Lower lobe of right lung (tissue), 2 donors: ENCODE results near the gene ZBTB12. TPM values are rescaled to one million over a fixed set of nuclear protein-coding genes. Genes with fewer than 3 reads are reported as not detected.

Experiments used
- ATAC-seq, 2 donors: fragments of 200-7000 bp; cut with Tn5 transposase; one replicate each; pipeline ENCODE4 v1.9.1; 2020 to 2022; ENCODE audit warnings: mild to moderate bottlenecking in 2 of 2, moderate library complexity in 2 of 2
- DNase-seq: peaks from one replicate; pipeline ENCODE4 v3.0.0-alpha.2; 2020
- H3K27ac ChIP-seq: fragments of 200-600 bp; one replicate; pipeline ENCODE4 v1.8.0; 2022
- H3K27me3 ChIP-seq: fragments of 200-600 bp; one replicate; pipeline ENCODE4 v1.8.0; 2022; ENCODE audit warnings: low read depth
- H3K36me3 ChIP-seq: fragments of 200-600 bp; one replicate; pipeline ENCODE4 v1.8.0; 2022; ENCODE audit warnings: mild to moderate bottlenecking
- H3K4me1 ChIP-seq: fragments of 200-600 bp; one replicate; pipeline ENCODE4 v1.8.0; 2022
- H3K4me3 ChIP-seq: fragments of 200-600 bp; one replicate; pipeline ENCODE4 v1.8.0; 2022; ENCODE audit warnings: mild to moderate bottlenecking
- H3K9me3 ChIP-seq: fragments of 200-600 bp; one replicate; pipeline ENCODE4 v1.8.0; 2022
- CTCF ChIP-seq: fragments of 200-600 bp; IDR thresholded peaks from one replicate; pipeline ENCODE4 v1.8.0; 2022; ENCODE audit warnings: antibody characterized with exemption, mild to moderate bottlenecking
- intact Hi-C: fragments of 100-400 bp; cut with DNase I; formaldehyde crosslinking; loops from one replicate; pipeline ENCODE4 v1.11.0; 2022
- total RNA-seq: library from RNA; stranded (reverse); fragmentation: NEBNext Ultra II Directional; extraction: Animal tissue kit (Norgen Biotek cat#: 25700); gene quantifications from one replicate; pipeline ENCODE4 v1.2.1, GENCODE V29; 2021
- donor health status: DM: no; HTN: yes; CAD: no; lungs with severe emphysema.

Gene ZBTB12
- total RNA-seq, 1 donor from 2014 or later, result 5.1 TPM

- peak within 1 kb of the TSS; percentile 84 for H3K4me3 ChIP-seq
- H3K9me3 ChIP-seq, result no peaks in the 10 kb centered on the region
- intact Hi-C loops, result no loop called here
- peaks cover 25% of the 10 kb centered on the region for H3K4me1 ChIP-seq
- H3K27me3 ChIP-seq, result no peaks in the 10 kb centered on the region
- ATAC-seq, result peak; percentile 98 to 99
- TF ChIP-seq CTCF, result no peak
- peaks cover 38% of the 10 kb centered on the region for H3K36me3 ChIP-seq
- peak; percentile 100 for DNase-seq
- peak within 1 kb of the TSS; percentile 86 for H3K27ac ChIP-seq
Measured at GRCh38 chr6:31862344-31863235, 39.3 kb downstream of the ZBTB12 start, which contains the start of gene NEU1. TSS of gene NEU1 (minus strand) at chr6:31862821. CDS start at chr6:31862776, 45 bp downstream.

GRCh38 chr6:31861919-31862343 is 40.0 kb downstream of the ZBTB12 start:
- H3K27me3 ChIP-seq, result no peaks in the 10 kb centered on the region
- DNase-seq (no peak), ATAC-seq (no peak)
- H3K9me3 ChIP-seq, result no peaks in the 10 kb centered on the region
- peak overlapping the region; percentile 86 for H3K27ac ChIP-seq
- TF ChIP-seq CTCF, result no peak
- intact Hi-C loops, result no loop called here
- peak overlapping the region; percentile 84 for H3K4me3 ChIP-seq
- H3K36me3 ChIP-seq, result peaks cover 44% of the 10 kb centered on the region
- peaks cover 25% of the 10 kb centered on the region for H3K4me1 ChIP-seq

- TF ChIP-seq CTCF, result no peak
- no peak overlapping the region for H3K4me3 ChIP-seq
- no peak overlapping the region for H3K27ac ChIP-seq
- H3K4me1 ChIP-seq, result peaks cover 25% of the 10 kb centered on the region
- H3K9me3 ChIP-seq, result no peaks in the 10 kb centered on the region
- H3K36me3 ChIP-seq, result peaks cover 48% of the 10 kb centered on the region
- DNase-seq (no peak), ATAC-seq (no peak)
- intact Hi-C loops, result no loop called here
- H3K27me3 ChIP-seq, result no peaks in the 10 kb centered on the region
Measured at GRCh38 chr6:31861150-31861549, 40.7 kb downstream of the ZBTB12 start.

GRCh38 chr6:31860349-31860748 is 41.5 kb downstream of the ZBTB12 start:
- Histone ChIP-seq H3K27ac (no peak overlapping the region), H3K27me3 (no peaks in the 10 kb centered on the region), H3K4me3 (no peak overlapping the region), H3K4me1 (peaks cover 25% of the 10 kb centered on the region), H3K36me3 (peaks cover 48% of the 10 kb centered on the region), H3K9me3 (no peaks in the 10 kb centered on the region)
- TF ChIP-seq CTCF, result no peak
- DNase-seq (no peak), ATAC-seq (no peak)
- intact Hi-C loops, result no loop called here

GRCh38 chr6:31859923-31860322 is 42.0 kb downstream of the ZBTB12 start:
- Histone ChIP-seq H3K36me3 (peaks cover 48% of the 10 kb centered on the region), H3K4me3 (no peak overlapping the region), H3K9me3 (no peaks in the 10 kb centered on the region), H3K27ac (no peak overlapping the region), H3K4me1 (peaks cover 25% of the 10 kb centered on the region), H3K27me3 (no peaks in the 10 kb centered on the region)
- ATAC-seq, result no peak
- no peak for DNase-seq
- intact Hi-C loops, result no loop called here
- TF ChIP-seq CTCF, result no peak
